CD8-positive, alpha-beta memory T cell (primary cell): ENCODE data around the gene HABP2. TPM values are rescaled to one million over a fixed set of nuclear protein-coding genes. Genes with fewer than 3 reads are reported as not detected.

Experiments used
- CTCF ChIA-PET: fragments of 350-600 bp; sonication (Branson Sonifier 250); formaldehyde crosslinking; loops from one replicate; lab custom pipeline; 2021; ENCODE audit warnings: antibody characterized with exemption; lab: Charles Lee
- POLR2A ChIA-PET: fragments of 350-600 bp; sonication (Branson Sonifier 250); formaldehyde crosslinking; loops from one replicate; lab custom pipeline; 2021; ENCODE audit warnings: antibody characterized with exemption; lab: Charles Lee
- DNase-seq, 5 donors: peaks; one replicate each; pipeline versions ENCODE4 v3.0.0 to v3.0.0-alpha.2; 2020 to 2022; ENCODE audit warnings: mixed read lengths in 1 of 5
- H3K27ac ChIP-seq: one replicate; pipeline ENCODE4 v1.7.0; 2013; ENCODE audit warnings: low read depth, mild to moderate bottlenecking, low read length, moderate library complexity
- H3K27me3 ChIP-seq: 2 replicates; pipeline ENCODE4 v1.7.0; 2013; ENCODE audit warnings: low read length, mild to moderate bottlenecking; ENCODE audit not compliant: insufficient read depth, poor library complexity, severe bottlenecking
- H3K36me3 ChIP-seq: 2 replicates; pipeline ENCODE4 v1.7.0; 2013; ENCODE audit warnings: mild to moderate bottlenecking, low read length, moderate library complexity; ENCODE audit not compliant: insufficient read depth
- H3K4me1 ChIP-seq: 2 replicates; pipeline ENCODE4 v1.7.0; 2013; ENCODE audit warnings: mild to moderate bottlenecking, low read length, moderate library complexity; ENCODE audit not compliant: insufficient read depth
- H3K4me3 ChIP-seq: 2 replicates; pipeline ENCODE4 v1.7.0; 2013; ENCODE audit warnings: mild to moderate bottlenecking, low read length
- H3K9me3 ChIP-seq: 2 replicates; pipeline ENCODE4 v1.7.0; 2013; ENCODE audit warnings: mild to moderate bottlenecking, low read length
- H3K27ac Mint-ChIP-seq, 8 donors: one replicate each; pipeline ENCODE4 v1.8.0; 2020 to 2021; ENCODE audit warnings: mixed read lengths in 8 of 8, mild to moderate bottlenecking in 6 of 8, inconsistent platforms in 3 of 8, moderate library complexity in 3 of 8
- H3K27me3 Mint-ChIP-seq, 2 donors: one replicate each; pipeline ENCODE4 v1.8.0; 2020 to 2021; ENCODE audit warnings: mixed read lengths in 2 of 2, mild to moderate bottlenecking in 1 of 2, moderate library complexity in 1 of 2
- H3K36me3 Mint-ChIP-seq, 3 donors: one replicate each; pipeline ENCODE4 v1.8.0; 2020 to 2021; ENCODE audit warnings: mixed read lengths in 3 of 3, inconsistent platforms in 1 of 3, mild to moderate bottlenecking in 1 of 3
- H3K4me1 Mint-ChIP-seq, 3 donors: one replicate each; pipeline ENCODE4 v1.8.0; 2020 to 2021; ENCODE audit warnings: mixed read lengths in 3 of 3, inconsistent platforms in 1 of 3, mild to moderate bottlenecking in 1 of 3
- H3K4me3 Mint-ChIP-seq, 7 donors: one replicate each; pipeline ENCODE4 v1.8.0; 2020 to 2021; ENCODE audit warnings: mixed read lengths in 7 of 7, mild to moderate bottlenecking in 6 of 7, moderate library complexity in 4 of 7, inconsistent platforms in 2 of 7
- H3K9me3 Mint-ChIP-seq, 5 donors: one replicate each; pipeline ENCODE4 v1.8.0; 2020 to 2022; ENCODE audit warnings: mixed read lengths in 5 of 5, mild to moderate bottlenecking in 3 of 5, moderate library complexity in 2 of 5, inconsistent platforms in 1 of 5
- polyA plus RNA-seq: library from polyadenylated mRNA; unstranded; fragments of 300-500 nt; fragmentation: Illumina TruSeq; gene quantifications from one replicate; pipeline ENCODE4 v1.2.3, GENCODE V29; 2021
- total RNA-seq, 2 experiments: library from RNA; stranded (reverse); gene quantifications; one replicate each; pipeline ENCODE4 v1.2.3, GENCODE V29; 2021

HABP2 gene
- total and polyA plus RNA-seq, 3 experiments from 2014 or later: not detected

GRCh38 chr10:113590581-113590980 lies 37.7 kb downstream of the HABP2 start:
- POLR2A ChIA-PET: no interaction called here
- DNase-seq: no peak
- CTCF ChIA-PET: no interaction called here
- Histone ChIP-seq H3K36me3 (no peaks in the 10 kb centered on the region), H3K4me1 (no peaks in the 10 kb centered on the region), H3K27ac (no peak overlapping the region), H3K4me3 (no peak overlapping the region), H3K9me3 (no peaks in the 10 kb centered on the region), H3K27me3 (no peaks in the 10 kb centered on the region)
- Mint-ChIP-seq H3K27ac (no peak overlapping the region), H3K4me1 (no peaks in the 10 kb centered on the region), H3K27me3 (peaks cover 2 to 26% of the 10 kb centered on the region in 2 donors), H3K36me3 (no peaks in the 10 kb centered on the region), H3K4me3 (no peak overlapping the region), H3K9me3 (peaks cover 0 to 2% (median 0%) of the 10 kb centered on the region in 5 donors)

- no peak for DNase-seq
- no peak overlapping the region for H3K4me3 ChIP-seq
- no peaks in the 10 kb centered on the region for H3K36me3 ChIP-seq
- Mint-ChIP-seq H3K4me3 (no peak overlapping the region), H3K27me3 (peaks cover 2 to 26% of the 10 kb centered on the region in 2 donors), H3K27ac (no peak overlapping the region), H3K4me1 (no peaks in the 10 kb centered on the region), H3K36me3 (no peaks in the 10 kb centered on the region), H3K9me3 (peaks cover 0 to 2% (median 0%) of the 10 kb centered on the region in 5 donors)
- no peaks in the 10 kb centered on the region for H3K9me3 ChIP-seq
- H3K27me3 ChIP-seq: no peaks in the 10 kb centered on the region
- ChIA-PET POLR2A (no interaction called here), CTCF (no interaction called here)
- no peak overlapping the region for H3K27ac ChIP-seq
- H3K4me1 ChIP-seq: no peaks in the 10 kb centered on the region
Measured at GRCh38 chr10:113592380-113592779, 39.5 kb downstream of the HABP2 start.

GRCh38 chr10:113594652-113595051 lies 41.8 kb downstream of the HABP2 start:
- no peaks in the 10 kb centered on the region for H3K36me3 Mint-ChIP-seq
- DNase-seq: no peak
- H3K4me3 ChIP-seq: no peak overlapping the region
- H3K4me1 ChIP-seq: no peaks in the 10 kb centered on the region
- no peaks in the 10 kb centered on the region for H3K27me3 ChIP-seq
- H3K27me3 Mint-ChIP-seq: peaks cover 0 to 23% of the 10 kb centered on the region in 2 donors
- H3K9me3 Mint-ChIP-seq: peaks cover 0 to 2% (median 0%) of the 10 kb centered on the region in 5 donors
- no peaks in the 10 kb centered on the region for H3K9me3 ChIP-seq
- H3K4me3 Mint-ChIP-seq: no peak overlapping the region
- H3K27ac Mint-ChIP-seq: no peak overlapping the region
- CTCF ChIA-PET: no interaction called here
- no peak overlapping the region for H3K27ac ChIP-seq
- no peaks in the 10 kb centered on the region for H3K4me1 Mint-ChIP-seq
- POLR2A ChIA-PET: no interaction called here
- no peaks in the 10 kb centered on the region for H3K36me3 ChIP-seq

GRCh38 chr10:113600569-113600968 lies 47.7 kb downstream of the HABP2 start:
- CTCF ChIA-PET: no interaction called here
- POLR2A ChIA-PET: no interaction called here
- Mint-ChIP-seq H3K4me3 (no peak overlapping the region), H3K36me3 (no peaks in the 10 kb centered on the region), H3K27me3 (peaks cover 4 to 19% of the 10 kb centered on the region in 2 donors), H3K4me1 (no peaks in the 10 kb centered on the region), H3K27ac (no peak overlapping the region), H3K9me3 (peaks cover 0 to 3% (median 2%) of the 10 kb centered on the region in 5 donors)
- H3K4me1 ChIP-seq: no peaks in the 10 kb centered on the region
- H3K9me3 ChIP-seq: no peaks in the 10 kb centered on the region
- no peaks in the 10 kb centered on the region for H3K36me3 ChIP-seq
- DNase-seq: no peak
- H3K27me3 ChIP-seq: no peaks in the 10 kb centered on the region
- no peak overlapping the region for H3K4me3 ChIP-seq
- no peak overlapping the region for H3K27ac ChIP-seq

GRCh38 chr10:113603057-113603777 lies 50.4 kb downstream of the HABP2 start:
- Mint-ChIP-seq H3K36me3 (no peaks in the 10 kb centered on the region), H3K9me3 (peaks cover 0 to 3% (median 2%) of the 10 kb centered on the region in 5 donors), H3K4me3 (no peak overlapping the region), H3K4me1 (no peaks in the 10 kb centered on the region), H3K27me3 (peaks cover 7 to 27% of the 10 kb centered on the region in 2 donors), H3K27ac (no peak overlapping the region)
- POLR2A ChIA-PET: no interaction called here
- no peak overlapping the region for H3K4me3 ChIP-seq
- H3K36me3 ChIP-seq: no peaks in the 10 kb centered on the region
- no peak for DNase-seq
- no peaks in the 10 kb centered on the region for H3K4me1 ChIP-seq
- H3K27ac ChIP-seq: no peak overlapping the region
- CTCF ChIA-PET: no interaction called here
- H3K9me3 ChIP-seq: no peaks in the 10 kb centered on the region
- H3K27me3 ChIP-seq: no peaks in the 10 kb centered on the region

GRCh38 chr10:113604572-113604971 lies 51.7 kb downstream of the HABP2 start:
- Histone ChIP-seq H3K4me1 (no peaks in the 10 kb centered on the region), H3K9me3 (no peaks in the 10 kb centered on the region), H3K36me3 (no peaks in the 10 kb centered on the region), H3K4me3 (no peak overlapping the region), H3K27me3 (no peaks in the 10 kb centered on the region), H3K27ac (no peak overlapping the region)
- ChIA-PET CTCF (no interaction called here), POLR2A (no interaction called here)
- Mint-ChIP-seq H3K9me3 (peaks cover 0 to 3% (median 2%) of the 10 kb centered on the region in 5 donors), H3K27me3 (peaks cover 7 to 30% of the 10 kb centered on the region in 2 donors), H3K27ac (no peak overlapping the region), H3K36me3 (no peaks in the 10 kb centered on the region), H3K4me3 (no peak overlapping the region), H3K4me1 (no peaks in the 10 kb centered on the region)
- DNase-seq: no peak

- Mint-ChIP-seq H3K36me3 (no peaks in the 10 kb centered on the region), H3K4me1 (no peaks in the 10 kb centered on the region), H3K27me3 (peaks cover 7 to 31% of the 10 kb centered on the region in 2 donors), H3K27ac (no peak overlapping the region), H3K9me3 (peaks cover 0 to 3% (median 2%) of the 10 kb centered on the region in 5 donors), H3K4me3 (no peak overlapping the region)
- ChIA-PET CTCF (no interaction called here), POLR2A (no interaction called here)
- Histone ChIP-seq H3K27ac (no peak overlapping the region), H3K4me1 (no peaks in the 10 kb centered on the region), H3K36me3 (no peaks in the 10 kb centered on the region), H3K4me3 (no peak overlapping the region), H3K9me3 (no peaks in the 10 kb centered on the region), H3K27me3 (no peaks in the 10 kb centered on the region)
- no peak for DNase-seq
Measured at GRCh38 chr10:113605268-113605978, 52.6 kb downstream of the HABP2 start.

- H3K4me3 Mint-ChIP-seq: no peak overlapping the region
- ChIA-PET POLR2A (no interaction called here), CTCF (interaction anchor here (1.7 kb wide), 1 partner anchor 14 kb away, joined by 3 read pairs; no protein-coding TSS in a partner anchor)
Measured at GRCh38 chr10:113609704-113610108, 56.9 kb downstream of the HABP2 start.

More at GRCh38 chr10:113609704-113610108, 56.9 kb downstream of the HABP2 start:
- no peaks in the 10 kb centered on the region for H3K9me3 ChIP-seq
- Mint-ChIP-seq H3K4me1 (no peaks in the 10 kb centered on the region), H3K9me3 (peaks cover 0 to 1% (median 0%) of the 10 kb centered on the region in 5 donors), H3K27ac (no peak overlapping the region), H3K27me3 (peaks cover 11 to 35% of the 10 kb centered on the region in 2 donors), H3K36me3 (no peaks in the 10 kb centered on the region)
- no peaks in the 10 kb centered on the region for H3K27me3 ChIP-seq
- H3K4me1 ChIP-seq: no peaks in the 10 kb centered on the region
- H3K27ac ChIP-seq: no peak overlapping the region
- DNase-seq: no peak
- no peaks in the 10 kb centered on the region for H3K36me3 ChIP-seq
- H3K4me3 ChIP-seq: no peak overlapping the region
